Measurements from ENCODE around the gene AIRE.

GRCh38 chr21:44320847-44321246, 35.2 kb downstream of the AIRE start:
- no peak for TF ChIP-seq EP300 (conservative IDR thresholded peaks at IDR 0.05; ENCODE audit: poor library complexity, severe bottlenecking)
- no peak for TF ChIP-seq CTCF (IDR thresholded peaks at IDR 0.05; ENCODE audit: poor library complexity, severe bottlenecking)
- no peak for TF ChIP-seq EZH2 (IDR thresholded peaks at IDR 0.05; ENCODE audit: borderline replicate concordance, insufficient read depth, low read length, poor library complexity, severe bottlenecking)
- no peak for TF ChIP-seq SMC3 (conservative IDR thresholded peaks at IDR 0.05; ENCODE audit: poor library complexity)
- TF ChIP-seq TAF1 (IDR thresholded peaks at IDR 0.05; ENCODE audit: low read depth), result no peak
- TF ChIP-seq POLR2AphosphoS5 (IDR thresholded peaks at IDR 0.05), result no peak
- no peak for TF ChIP-seq REST (IDR thresholded peaks at IDR 0.05; ENCODE audit: borderline replicate concordance)
- TF ChIP-seq MXI1 (conservative IDR thresholded peaks at IDR 0.05; ENCODE audit: poor library complexity, severe bottlenecking), result no peak
